Body of pancreas (tissue), 4 donors: ENCODE data around the gene LCN15. TPM values are rescaled to one million over a fixed set of nuclear protein-coding genes. Genes with fewer than 3 reads are reported as not detected.

Experiments used
- ATAC-seq: fragments of 150-250 bp; one replicate; pipeline ENCODE4 v1.9.1; 2016
- DNase-seq, 4 donors: peaks; one replicate each; pipeline ENCODE4 v3.0.0-alpha.2; 2019
- H3K27ac ChIP-seq, 4 donors: fragments of 200-600 bp; sonication (generic); 1 replicate in 3 of 4; 2 replicates in 1 of 4; pipeline versions ENCODE4 v1.5.1 to v1.6.1; 2016 to 2019; ENCODE audit warnings: mild to moderate bottlenecking in 1 of 4, mixed read lengths in 1 of 4, moderate library complexity in 1 of 4
- H3K27me3 ChIP-seq, 2 donors: fragments of 200-600 bp; sonication (generic); one replicate each; pipeline ENCODE4 v1.6.0; 2016; ENCODE audit warnings: mild to moderate bottlenecking in 1 of 2
- H3K36me3 ChIP-seq, 2 donors: fragments of 200-600 bp; sonication (generic); replicated peaks in 1 of 2; 2 replicates each; pipeline ENCODE4 v1.5.1; 2016; ENCODE audit warnings: low read depth in 2 of 2; ENCODE audit not compliant: insufficient read depth in 1 of 2
- H3K4me1 ChIP-seq: fragments of 200-600 bp; sonication (generic); one replicate; pipeline ENCODE4 v1.6.0; 2016
- H3K4me3 ChIP-seq, 2 donors: fragments of 200-600 bp; sonication (generic); 1 replicate in 1 of 2; 2 replicates in 1 of 2; pipeline ENCODE4 v1.5.1; 2016 to 2019
- H3K9me3 ChIP-seq, 3 donors: fragments of 200-600 bp; sonication (generic); 1 replicate in 2 of 3; 2 replicates in 1 of 3; pipeline ENCODE4 v1.5.1; 2016
- POLR2A ChIP-seq, 3 donors: fragments of 450-650 bp; IDR thresholded peaks; one replicate each; pipeline ENCODE4 v1.6.1; 2016; ENCODE audit warnings: antibody characterized with exemption in 3 of 3, mild to moderate bottlenecking in 2 of 3
- WGBS, 2 donors: methylation state at CpG; one replicate each; pipeline ENCODE4 v1.1.5; 2017; 5-methylcytosine and 5-hydroxymethylcytosine counted together
- intact Hi-C: fragments of 100-400 bp; cut with DNase I; formaldehyde crosslinking; loops from one replicate; pipeline ENCODE4 v1.15.1; 2023
- total RNA-seq, 2 donors: library from RNA; depleted of rRNA; stranded (reverse); fragments of >200 nt; gene quantifications; one replicate each; pipeline ENCODE4 v1.1.0, GENCODE V29; 2016
- TF ChIP-seq, protein P1 (sequence below), 7 experiments: fragments of 450-650 bp in 4 of 7; fragments of 200-600 bp in 3 of 7; sonication (generic) in 3 of 7; IDR thresholded peaks; one replicate each; pipeline ENCODE4 v1.5.1; 2016 to 2019; ENCODE audit warnings: antibody characterized with exemption in 7 of 7

The LCN15 gene
- total RNA-seq, 2 donors from 2014 or later = not detected

DNA sequence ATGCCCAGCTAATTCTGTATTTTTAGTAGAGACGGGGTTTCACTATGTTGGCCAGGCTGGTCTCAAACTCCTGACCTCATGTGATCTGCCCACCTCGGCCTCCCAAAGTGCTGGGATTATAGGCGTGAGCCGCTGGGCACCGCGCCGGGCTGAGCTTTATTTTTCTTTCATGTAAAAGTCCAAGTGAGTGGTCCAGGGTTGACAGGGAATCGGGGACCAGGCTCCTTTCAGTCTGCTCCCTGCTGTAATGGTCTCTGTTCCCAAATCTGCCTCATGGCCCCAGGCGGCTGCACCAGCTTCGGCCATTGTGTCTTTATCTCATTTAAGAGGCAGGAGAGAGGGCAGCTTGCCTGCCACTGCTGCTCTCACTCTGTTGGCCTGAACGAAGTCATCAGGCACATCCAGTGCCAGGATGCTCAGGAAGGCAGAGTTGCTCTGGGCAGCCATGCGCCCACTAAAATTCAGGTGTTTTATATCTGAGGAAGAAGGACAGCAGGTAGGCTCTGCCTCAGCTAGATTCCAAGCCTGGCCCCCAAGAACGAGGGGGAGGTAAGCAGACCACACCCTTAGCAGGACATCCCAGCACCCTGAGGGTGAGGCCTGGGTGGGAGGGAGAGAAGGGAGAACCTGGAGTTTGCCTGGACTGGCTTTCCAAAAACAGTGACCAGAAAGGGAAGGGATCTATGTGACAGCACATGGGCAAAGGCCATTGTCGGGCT, 30.1 kb upstream of the LCN15 start:
- Histone ChIP-seq H3K4me3 (no peak overlapping the region), H3K36me3 (no peaks in the 10 kb centered on the region), H3K27me3 (no peaks in the 10 kb centered on the region), H3K4me1 (peaks cover 72% of the 10 kb centered on the region), H3K27ac (no peak overlapping the region), H3K9me3 (no peaks in the 10 kb centered on the region)
- intact Hi-C loops = no loop called here
- ATAC-seq (no peak), DNase-seq (no peak)
- WGBS, 2 donors = 86 to 87% methylated on average over 13 to 14 of the region's 14 CpGs
- no peak for TF ChIP-seq POLR2A (IDR thresholded peaks at IDR 0.05)
- TF ChIP-seq, protein P1, sequence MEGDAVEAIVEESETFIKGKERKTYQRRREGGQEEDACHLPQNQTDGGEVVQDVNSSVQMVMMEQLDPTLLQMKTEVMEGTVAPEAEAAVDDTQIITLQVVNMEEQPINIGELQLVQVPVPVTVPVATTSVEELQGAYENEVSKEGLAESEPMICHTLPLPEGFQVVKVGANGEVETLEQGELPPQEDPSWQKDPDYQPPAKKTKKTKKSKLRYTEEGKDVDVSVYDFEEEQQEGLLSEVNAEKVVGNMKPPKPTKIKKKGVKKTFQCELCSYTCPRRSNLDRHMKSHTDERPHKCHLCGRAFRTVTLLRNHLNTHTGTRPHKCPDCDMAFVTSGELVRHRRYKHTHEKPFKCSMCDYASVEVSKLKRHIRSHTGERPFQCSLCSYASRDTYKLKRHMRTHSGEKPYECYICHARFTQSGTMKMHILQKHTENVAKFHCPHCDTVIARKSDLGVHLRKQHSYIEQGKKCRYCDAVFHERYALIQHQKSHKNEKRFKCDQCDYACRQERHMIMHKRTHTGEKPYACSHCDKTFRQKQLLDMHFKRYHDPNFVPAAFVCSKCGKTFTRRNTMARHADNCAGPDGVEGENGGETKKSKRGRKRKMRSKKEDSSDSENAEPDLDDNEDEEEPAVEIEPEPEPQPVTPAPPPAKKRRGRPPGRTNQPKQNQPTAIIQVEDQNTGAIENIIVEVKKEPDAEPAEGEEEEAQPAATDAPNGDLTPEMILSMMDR (IDR thresholded peaks at IDR 0.05) = no peak

DNA sequence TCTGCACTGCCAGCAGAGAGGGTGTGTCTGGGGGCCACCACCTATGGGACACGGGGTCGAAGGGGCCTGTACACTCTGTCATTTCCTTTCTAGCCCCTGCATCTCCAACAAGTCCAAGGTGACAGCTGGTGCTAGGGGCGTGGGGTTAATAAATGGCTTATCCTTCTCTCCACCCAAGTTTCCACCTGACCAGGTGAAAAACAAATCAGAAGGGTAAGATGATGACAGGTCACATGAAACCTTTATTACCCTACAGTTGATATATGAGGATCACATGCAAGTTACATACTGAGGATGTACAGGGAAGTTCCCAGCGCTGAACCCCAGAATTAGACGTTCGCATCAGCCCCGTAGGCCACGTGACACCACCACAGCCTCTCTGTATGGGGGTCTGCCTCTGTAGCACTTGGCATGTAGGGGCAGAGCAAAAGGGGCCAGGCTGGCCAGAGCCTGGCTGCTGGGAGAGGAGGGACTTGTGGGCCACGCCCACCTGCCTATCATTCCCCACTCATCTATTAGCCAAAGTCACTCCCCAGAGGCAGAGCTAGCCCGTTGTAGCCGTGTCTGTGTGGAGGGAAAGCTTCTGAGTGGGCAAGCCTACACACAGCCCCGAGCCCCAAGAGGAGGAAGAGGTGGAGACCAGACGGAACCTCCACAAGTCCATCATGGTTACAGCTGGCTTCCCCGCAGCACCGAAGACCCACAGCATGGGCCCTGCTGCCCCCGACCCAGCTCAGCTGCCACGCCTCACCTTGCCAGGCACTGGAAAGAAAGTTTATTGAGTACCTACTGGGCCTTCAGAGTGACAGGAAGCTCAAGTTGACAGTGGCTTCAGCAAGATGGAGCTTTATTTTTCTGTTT, 29.0 kb upstream of the LCN15 start:
- no peaks in the 10 kb centered on the region for H3K9me3 ChIP-seq
- intact Hi-C loops = no loop called here
- H3K27me3 ChIP-seq = no peaks in the 10 kb centered on the region
- no peaks in the 10 kb centered on the region for H3K36me3 ChIP-seq
- no peak for TF ChIP-seq POLR2A (IDR thresholded peaks at IDR 0.05)
- TF ChIP-seq, protein P1 (IDR thresholded peaks at IDR 0.05) = no peak
- ATAC-seq = no peak
- peaks cover 70% of the 10 kb centered on the region for H3K4me1 ChIP-seq
- DNase-seq = peak in 2 of 4 donors; percentile 34 to 35
- H3K4me3 ChIP-seq = no peak overlapping the region
- H3K27ac ChIP-seq = no peak overlapping the region
- 68% methylated on average over 14 to 15 of the region's 17 CpGs for whole genome bisulfite sequencing, 2 donors

DNA sequence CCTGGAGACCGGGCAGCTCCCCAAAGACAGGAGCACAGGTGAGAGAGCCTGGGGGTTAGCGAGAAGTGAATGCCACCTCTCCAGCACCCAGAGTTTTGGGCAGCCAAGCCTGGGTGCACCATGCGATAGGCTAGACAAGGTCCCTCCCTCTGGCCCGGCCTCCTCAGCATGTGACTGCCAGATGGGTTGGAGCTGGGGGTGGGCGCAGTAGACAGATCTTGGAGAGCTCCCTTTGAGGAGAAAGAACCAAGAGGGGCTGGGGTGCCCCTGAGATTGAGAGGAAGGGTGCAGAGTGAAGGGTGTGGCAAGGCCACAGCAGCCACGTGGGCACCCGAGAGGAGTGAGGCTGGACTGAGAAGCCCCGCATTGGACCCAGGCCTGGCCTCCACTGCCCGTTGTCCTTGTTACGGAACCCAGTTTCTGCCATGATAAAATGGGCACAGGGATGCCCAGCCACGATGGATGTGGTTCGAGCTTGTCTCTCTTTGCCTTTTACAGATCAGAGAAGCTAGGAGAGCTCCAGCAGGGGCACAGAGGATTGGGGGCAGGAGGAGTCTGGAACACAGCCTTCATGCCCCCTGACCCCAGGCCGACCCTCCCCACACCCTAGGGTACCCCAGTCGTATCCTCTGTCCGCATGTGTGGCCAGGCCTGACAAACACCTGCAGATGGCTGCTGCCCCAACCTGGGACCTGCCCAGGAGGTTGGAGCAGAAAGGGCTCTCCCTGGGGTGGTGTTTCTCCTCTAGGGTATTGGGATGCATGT, 28.2 kb upstream of the LCN15 start:
- Histone ChIP-seq H3K9me3 (no peaks in the 10 kb centered on the region), H3K4me1 (peaks cover 71% of the 10 kb centered on the region), H3K27me3 (no peaks in the 10 kb centered on the region), H3K4me3 (no peak overlapping the region), H3K27ac (peak overlapping the region; percentile 89 to 99 (median 96)), H3K36me3 (no peaks in the 10 kb centered on the region)
- no peak for ATAC-seq
- WGBS, 2 donors = 54 to 60% methylated on average over 13 to 14 of the region's 15 CpGs
- TF ChIP-seq POLR2A (IDR thresholded peaks at IDR 0.05) = no peak
- TF ChIP-seq, protein P1 (IDR thresholded peaks at IDR 0.05) = no peak
- intact Hi-C loops = no loop called here
- DNase-seq = peak in 2 of 4 donors; percentile 13 to 45

DNA sequence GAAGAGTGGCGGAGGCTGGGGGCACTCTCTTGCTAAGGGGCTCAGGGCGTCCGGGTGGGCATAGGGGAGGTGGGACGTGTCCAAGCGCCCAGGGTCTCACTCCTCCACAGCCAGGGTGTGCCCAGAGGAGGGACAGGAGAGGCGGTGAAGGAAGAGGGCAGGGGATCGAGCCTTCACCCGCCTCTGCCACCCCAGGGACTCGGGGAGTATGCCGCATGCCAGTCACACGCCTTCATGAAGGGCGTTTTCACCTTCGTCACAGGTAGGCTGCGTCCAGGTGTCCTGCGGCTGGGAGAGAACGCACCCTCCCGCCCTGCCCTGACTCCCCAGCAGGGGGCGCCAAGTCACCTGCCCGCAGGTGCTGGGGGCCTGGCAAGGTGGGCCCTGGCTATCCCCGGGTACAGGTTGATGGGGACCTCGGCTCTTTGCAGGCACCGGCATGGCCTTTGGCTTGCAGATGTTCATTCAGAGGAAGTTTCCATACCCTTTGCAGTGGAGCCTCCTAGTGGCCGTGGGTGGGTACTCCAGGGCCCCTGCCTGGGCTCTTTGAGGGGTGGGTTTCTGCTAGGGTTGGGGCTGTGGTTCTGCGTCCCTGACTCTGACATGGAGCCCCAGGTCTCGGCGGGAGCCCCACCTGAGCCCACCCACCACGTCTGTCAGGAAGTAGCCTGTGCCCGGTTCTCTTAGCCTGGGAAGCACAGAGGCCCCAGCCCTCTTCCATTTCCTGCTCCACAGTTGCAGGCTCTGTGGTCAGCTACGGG, 27.4 kb upstream of the LCN15 start:
- intact Hi-C loops = no loop called here
- peak overlapping the region; percentile 89 to 99 (median 96) for H3K27ac ChIP-seq
- ATAC-seq (peak; percentile 61), DNase-seq (peak; percentile 84 to 90 (median 88))
- peaks cover 64% of the 10 kb centered on the region for H3K4me1 ChIP-seq
- peak; percentile 60 to 84 (median 81) for TF ChIP-seq POLR2A (IDR thresholded peaks at IDR 0.05)
- TF ChIP-seq, protein P1 (IDR thresholded peaks at IDR 0.05) = peak; percentile 94 to 99 (median 97)
- no peaks in the 10 kb centered on the region for H3K9me3 ChIP-seq
- WGBS, 2 donors = 0 to 1% methylated on average over 3 to 27 of the region's 29 CpGs
- peak overlapping the region in 1 of 2 donors; percentile 49 for H3K4me3 ChIP-seq
- H3K27me3 ChIP-seq = no peaks in the 10 kb centered on the region
- no peaks in the 10 kb centered on the region for H3K36me3 ChIP-seq
